H9 (cell line): ENCODE data around the gene UBN1. TPM values are rescaled to one million over a fixed set of nuclear protein-coding genes. Genes with fewer than 3 reads are reported as not detected.

Experiments
- DNase-seq: peaks from one replicate; pipeline ENCODE4 v3.0.0-alpha.2; 2017
- H2AFZ ChIP-seq: one replicate; pipeline ENCODE4 v1.6.1; 2013; ENCODE audit warnings: mild to moderate bottlenecking, low read length, control low read depth, moderate library complexity
- H2AK5ac ChIP-seq: 2 replicates; pipeline ENCODE4 v1.6.1; 2013; ENCODE audit warnings: low read length, control low read depth, mixed read lengths; ENCODE audit not compliant: insufficient read length
- H2BK120ac ChIP-seq: one replicate; pipeline ENCODE4 v1.6.1; 2013; ENCODE audit warnings: low read depth, mild to moderate bottlenecking, low read length, control low read depth, inconsistent platforms; ENCODE audit not compliant: poor library complexity, severe bottlenecking
- H2BK12ac ChIP-seq: 2 replicates; pipeline ENCODE4 v1.6.1; 2013; ENCODE audit warnings: low read length, control low read depth, mixed read lengths, low read depth; ENCODE audit not compliant: insufficient read length
- H2BK15ac ChIP-seq: 2 replicates; pipeline ENCODE4 v1.6.1; 2013; ENCODE audit warnings: low read depth, low read length, control low read depth
- H2BK20ac ChIP-seq: one replicate; pipeline ENCODE4 v1.6.1; 2013; ENCODE audit warnings: low read depth, mild to moderate bottlenecking, low read length, control low read depth, inconsistent platforms; ENCODE audit not compliant: poor library complexity, severe bottlenecking
- H2BK5ac ChIP-seq: 2 replicates; pipeline ENCODE4 v1.6.1; 2013; ENCODE audit warnings: low read length, control low read depth, mixed read lengths; ENCODE audit not compliant: insufficient read length
- H3K14ac ChIP-seq: 2 replicates; pipeline ENCODE4 v1.6.1; 2013; ENCODE audit warnings: low read length, control low read depth; ENCODE audit not compliant: insufficient read depth
- H3K18ac ChIP-seq: 2 replicates; pipeline ENCODE4 v1.6.1; 2013; ENCODE audit warnings: low read depth, mild to moderate bottlenecking, mixed read lengths, low read length, control low read depth; ENCODE audit not compliant: insufficient read length
- H3K23ac ChIP-seq: 2 replicates; pipeline ENCODE4 v1.6.1; 2013; ENCODE audit warnings: low read length, control low read depth, mixed read lengths, low read depth; ENCODE audit not compliant: insufficient read length
- H3K23me2 ChIP-seq: 2 replicates; pipeline ENCODE4 v1.6.1; 2013; ENCODE audit warnings: low read depth, mild to moderate bottlenecking, mixed read lengths, low read length, control low read depth; ENCODE audit not compliant: insufficient read length, poor library complexity, severe bottlenecking
- H3K27ac ChIP-seq: 2 replicates; pipeline ENCODE4 v1.5.1; 2013; ENCODE audit warnings: low read length, control low read depth, mixed read lengths, low read depth; ENCODE audit not compliant: insufficient read length
- H3K27me3 ChIP-seq: 2 replicates; pipeline ENCODE4 v1.6.1; 2013; ENCODE audit warnings: low read length, control low read depth, inconsistent platforms; ENCODE audit not compliant: insufficient read depth
- H3K4ac ChIP-seq: 2 replicates; pipeline ENCODE4 v1.6.1; 2013; ENCODE audit warnings: low read depth, mild to moderate bottlenecking, control low read depth, inconsistent platforms, low read length, moderate library complexity
- H3K4me1 ChIP-seq: 2 replicates; pipeline ENCODE4 v1.6.1; 2013; ENCODE audit warnings: low read length, control low read depth, inconsistent platforms; ENCODE audit not compliant: insufficient read depth
- H3K4me2 ChIP-seq: 2 replicates; pipeline ENCODE4 v1.6.1; 2013; ENCODE audit warnings: low read length, control low read depth, mixed read lengths; ENCODE audit not compliant: insufficient read length, insufficient read depth
- H3K56ac ChIP-seq: 2 replicates; pipeline ENCODE4 v1.6.1; 2013; ENCODE audit warnings: low read depth, mild to moderate bottlenecking, mixed read lengths, low read length, control low read depth; ENCODE audit not compliant: insufficient read length
- H3K79me1 ChIP-seq: 2 replicates; pipeline ENCODE4 v1.6.1; 2013; ENCODE audit warnings: low read depth, mild to moderate bottlenecking, moderate library complexity, low read length, control low read depth, inconsistent platforms; ENCODE audit not compliant: insufficient read depth, poor library complexity, severe bottlenecking
- H3K79me2 ChIP-seq: 2 replicates; pipeline ENCODE4 v1.6.1; 2013; ENCODE audit warnings: low read length, control low read depth, inconsistent platforms; ENCODE audit not compliant: insufficient read depth
- H3K9ac ChIP-seq: 2 replicates; pipeline ENCODE4 v1.6.1; 2013; ENCODE audit warnings: low read length, control low read depth, mixed read lengths; ENCODE audit not compliant: insufficient read length; ENCODE audit errors: extremely low read depth
- H3K9me3 ChIP-seq: one replicate; pipeline ENCODE4 v1.6.1; 2013; ENCODE audit warnings: low read depth, low read length, inconsistent platforms; ENCODE audit not compliant: control insufficient read depth
- H3T11ph ChIP-seq: one replicate; pipeline ENCODE4 v1.6.1; 2013; ENCODE audit warnings: mild to moderate bottlenecking, low read length, control low read depth, inconsistent platforms
- H4K20me1 ChIP-seq: one replicate; pipeline ENCODE4 v1.6.1; 2013; ENCODE audit not compliant: control insufficient read depth, insufficient read length, insufficient read depth
- H4K5ac ChIP-seq: 2 replicates; pipeline ENCODE4 v1.6.1; 2013; ENCODE audit warnings: low read depth, mild to moderate bottlenecking, mixed read lengths, low read length, control low read depth; ENCODE audit not compliant: insufficient read length
- H4K8ac ChIP-seq: replicated peaks from 2 replicates; pipeline ENCODE4 v1.6.1; 2013; ENCODE audit warnings: low read length, control low read depth, mixed read lengths, low read depth; ENCODE audit not compliant: insufficient read length
- H4K91ac ChIP-seq: 2 replicates; pipeline ENCODE4 v1.6.1; 2013; ENCODE audit warnings: low read depth, mild to moderate bottlenecking, moderate library complexity, mixed read lengths, low read length, control low read depth; ENCODE audit not compliant: insufficient read length
- H3K27ac Mint-ChIP-seq, 3 experiments: 2 replicates in 2 of 3; 3 replicates in 1 of 3; pipeline ENCODE4 v1.8.0; 2020 to 2021; ENCODE audit warnings: mixed read lengths in 3 of 3, mild to moderate bottlenecking in 1 of 3, moderate library complexity in 1 of 3
- H3K27me3 Mint-ChIP-seq: 2 replicates; pipeline ENCODE4 v1.8.0; 2021; ENCODE audit warnings: low read depth, mild to moderate bottlenecking, moderate library complexity, mixed read lengths
- H3K36me3 Mint-ChIP-seq, 3 experiments: 2 replicates in 2 of 3; 3 replicates in 1 of 3; pipeline ENCODE4 v1.8.0; 2020 to 2021; ENCODE audit warnings: low read depth in 3 of 3, mixed read lengths in 3 of 3; ENCODE audit not compliant: insufficient read depth in 1 of 3
- H3K4me1 Mint-ChIP-seq, 2 experiments: 2 replicates each; pipeline ENCODE4 v1.8.0; 2020; ENCODE audit warnings: mixed read lengths in 2 of 2
- H3K4me3 Mint-ChIP-seq, 2 experiments: 2 replicates in 1 of 2; 3 replicates in 1 of 2; pipeline ENCODE4 v1.8.0; 2020 to 2021; ENCODE audit warnings: mild to moderate bottlenecking in 2 of 2, mixed read lengths in 2 of 2, moderate library complexity in 1 of 2
- H3K9me3 Mint-ChIP-seq, 2 experiments: 2 replicates in 1 of 2; 3 replicates in 1 of 2; pipeline ENCODE4 v1.8.0; 2020; ENCODE audit warnings: mild to moderate bottlenecking in 2 of 2, mixed read lengths in 2 of 2, moderate library complexity in 1 of 2
- CTCF ChIP-seq: fragments of 200-600 bp; sonication (generic); conservative IDR thresholded peaks from 3 replicates; pipeline ENCODE4 v1.8.0; 2021; ENCODE audit warnings: antibody characterized with exemption, mild to moderate bottlenecking
- WGBS: extraction: QIAGEN DNeasy Blood & Tissue Kit; methylation state at CpG from one replicate; pipeline ENCODE4 v1.1.7; 2013; ENCODE audit warnings: missing lambda C conversion rate, low lambda C conversion rate, mixed read lengths; ENCODE audit not compliant: insufficient read length; ENCODE audit errors: extremely low coverage; 5-methylcytosine and 5-hydroxymethylcytosine counted together
- total RNA-seq: library from RNA; stranded (reverse); gene quantifications from 2 replicates; pipeline ENCODE4 v1.2.1, GENCODE V29; 2021

UBN1 gene
- total RNA-seq, 1 experiment from 2014 or later: 55.2 TPM

GRCh38 chr16:4882633-4883285, 35.5 kb downstream of the UBN1 start:
- no peaks in the 10 kb centered on the region for H3K9me3 Mint-ChIP-seq
- no peak overlapping the region for H4K8ac ChIP-seq
- no peak overlapping the region for H2BK15ac ChIP-seq
- H3K4me3 Mint-ChIP-seq: no peak overlapping the region; a peak in 1 of 5 replicates
- H2AFZ ChIP-seq: no peak overlapping the region
- WGBS: no CpG with 5 or more reads among the region's 11 CpGs
- H3K4ac ChIP-seq: no peak overlapping the region
- no peak overlapping the region for H3K4me2 ChIP-seq
- H3K4me1 Mint-ChIP-seq: no peaks in the 10 kb centered on the region
- no peak overlapping the region for H3K27ac ChIP-seq
- no peak overlapping the region for H4K5ac ChIP-seq
- H2BK120ac ChIP-seq: no peak overlapping the region
- no peak overlapping the region for H3K18ac ChIP-seq
- no peak overlapping the region for H3T11ph ChIP-seq
- H3K9me3 ChIP-seq: no peaks in the 10 kb centered on the region
- H2AK5ac ChIP-seq: no peak overlapping the region
- no peak overlapping the region for H3K14ac ChIP-seq
- no peak overlapping the region for H2BK20ac ChIP-seq
- H3K79me2 ChIP-seq: no peaks in the 10 kb centered on the region
- peaks cover 45 to 96% (median 85%) of the 10 kb centered on the region in 3 experiments for H3K36me3 Mint-ChIP-seq
- no peaks in the 10 kb centered on the region for H3K4me1 ChIP-seq
- H2BK5ac ChIP-seq: no peak overlapping the region
- H3K27me3 ChIP-seq: no peaks in the 10 kb centered on the region
- no peak overlapping the region for H2BK12ac ChIP-seq
- H4K20me1 ChIP-seq: no peaks in the 10 kb centered on the region
- H3K27ac Mint-ChIP-seq: no peak overlapping the region; a peak in 1 of 7 replicates
- H3K27me3 Mint-ChIP-seq: no peaks in the 10 kb centered on the region
- no peaks in the 10 kb centered on the region for H3K79me1 ChIP-seq
- no peak overlapping the region for H3K23ac ChIP-seq
- no peak for TF ChIP-seq CTCF
- DNase-seq: no peak
- H4K91ac ChIP-seq: no peak overlapping the region
- no peak overlapping the region for H3K56ac ChIP-seq
- no peaks in the 10 kb centered on the region for H3K23me2 ChIP-seq
- H3K9ac ChIP-seq: no peak overlapping the region
